HEK293 (cell line): ENCODE data around the gene LPP.

ENCODE experiments used
- GLIS2 ChIP-seq: fragments of 450-650 bp; formaldehyde crosslinking; IDR thresholded peaks from 2 replicates; pipeline ENCODE4 v1.5.1; 2016; ENCODE audit warnings: missing biosample characterization, missing genetic modification characterization
- ZNF133 ChIP-seq: fragments of 450-650 bp; formaldehyde crosslinking; IDR thresholded peaks from 2 replicates; pipeline ENCODE4 v1.5.1; 2016; ENCODE audit warnings: missing biosample characterization, missing genetic modification characterization
- TF ChIP-seq, protein P1 (sequence below): fragments of 450-650 bp; formaldehyde crosslinking; IDR thresholded peaks from 2 replicates; pipeline ENCODE4 v1.5.1; 2016; ENCODE audit warnings: missing biosample characterization, missing genetic modification characterization

- no peak for TF ChIP-seq ZNF133 (tag by site-specific recombination)
- no peak for TF ChIP-seq GLIS2 (tag by site-specific recombination)
- TF ChIP-seq, protein P1, sequence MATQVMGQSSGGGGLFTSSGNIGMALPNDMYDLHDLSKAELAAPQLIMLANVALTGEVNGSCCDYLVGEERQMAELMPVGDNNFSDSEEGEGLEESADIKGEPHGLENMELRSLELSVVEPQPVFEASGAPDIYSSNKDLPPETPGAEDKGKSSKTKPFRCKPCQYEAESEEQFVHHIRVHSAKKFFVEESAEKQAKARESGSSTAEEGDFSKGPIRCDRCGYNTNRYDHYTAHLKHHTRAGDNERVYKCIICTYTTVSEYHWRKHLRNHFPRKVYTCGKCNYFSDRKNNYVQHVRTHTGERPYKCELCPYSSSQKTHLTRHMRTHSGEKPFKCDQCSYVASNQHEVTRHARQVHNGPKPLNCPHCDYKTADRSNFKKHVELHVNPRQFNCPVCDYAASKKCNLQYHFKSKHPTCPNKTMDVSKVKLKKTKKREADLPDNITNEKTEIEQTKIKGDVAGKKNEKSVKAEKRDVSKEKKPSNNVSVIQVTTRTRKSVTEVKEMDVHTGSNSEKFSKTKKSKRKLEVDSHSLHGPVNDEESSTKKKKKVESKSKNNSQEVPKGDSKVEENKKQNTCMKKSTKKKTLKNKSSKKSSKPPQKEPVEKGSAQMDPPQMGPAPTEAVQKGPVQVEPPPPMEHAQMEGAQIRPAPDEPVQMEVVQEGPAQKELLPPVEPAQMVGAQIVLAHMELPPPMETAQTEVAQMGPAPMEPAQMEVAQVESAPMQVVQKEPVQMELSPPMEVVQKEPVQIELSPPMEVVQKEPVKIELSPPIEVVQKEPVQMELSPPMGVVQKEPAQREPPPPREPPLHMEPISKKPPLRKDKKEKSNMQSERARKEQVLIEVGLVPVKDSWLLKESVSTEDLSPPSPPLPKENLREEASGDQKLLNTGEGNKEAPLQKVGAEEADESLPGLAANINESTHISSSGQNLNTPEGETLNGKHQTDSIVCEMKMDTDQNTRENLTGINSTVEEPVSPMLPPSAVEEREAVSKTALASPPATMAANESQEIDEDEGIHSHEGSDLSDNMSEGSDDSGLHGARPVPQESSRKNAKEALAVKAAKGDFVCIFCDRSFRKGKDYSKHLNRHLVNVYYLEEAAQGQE (tag by site-specific recombination) = no peak
These were observed 298.3 kb downstream of the LPP start for GRCh38 chr3:188452158-188452772.
